Kidney (tissue), 14 donors: ENCODE results near the gene ING2. TPM values are rescaled to one million over a fixed set of nuclear protein-coding genes. Genes with fewer than 3 reads are reported as not detected.

Experiments
- DNase-seq, 5 donors: peaks; one replicate each; pipeline ENCODE4 v3.0.0-alpha.2; 2013 to 2020
- FAIRE-seq: peaks from 2 replicates; lab custom pipeline; 2012; peaks lifted over from hg19 to GRCh38; lab: Jason Lieb, UNC
- H3K27ac ChIP-seq, 2 donors: one replicate each; pipeline ENCODE4 v1.7.0; 2013; ENCODE audit warnings: low read depth in 2 of 2, low read length in 2 of 2, inconsistent platforms in 1 of 2
- H3K27me3 ChIP-seq: one replicate; pipeline ENCODE4 v1.7.1; 2013; ENCODE audit warnings: low read length, inconsistent platforms; ENCODE audit not compliant: control insufficient read depth, insufficient read depth
- H3K36me3 ChIP-seq, 3 donors: one replicate each; pipeline versions ENCODE4 v1.7.0 to v1.7.1; 2013; ENCODE audit warnings: low read length in 3 of 3, control low read depth in 1 of 3, inconsistent platforms in 1 of 3; ENCODE audit not compliant: insufficient read depth in 3 of 3, control insufficient read depth in 2 of 3
- H3K4me1 ChIP-seq, 3 donors: one replicate each; pipeline versions ENCODE4 v1.7.0 to v1.7.1; 2013; ENCODE audit warnings: low read length in 3 of 3, inconsistent platforms in 1 of 3, low read depth in 1 of 3; ENCODE audit not compliant: control insufficient read depth in 2 of 3, insufficient read depth in 2 of 3
- H3K4me3 ChIP-seq, 3 donors: one replicate each; pipeline versions ENCODE4 v1.7.0 to v1.8.1; 2013; ENCODE audit warnings: low read length in 3 of 3, control low read depth in 1 of 3, inconsistent platforms in 1 of 3
- H3K9ac ChIP-seq, 3 donors: one replicate each; pipeline versions ENCODE4 v1.7.0 to v1.7.1; 2013; ENCODE audit warnings: low read length in 3 of 3, control low read depth in 1 of 3, inconsistent platforms in 1 of 3
- H3K9me3 ChIP-seq, 3 donors: one replicate each; pipeline versions ENCODE4 v1.7.0 to v1.7.1; 2013; ENCODE audit warnings: low read length in 3 of 3, control low read depth in 1 of 3, inconsistent platforms in 1 of 3; ENCODE audit not compliant: control insufficient read depth in 2 of 3, insufficient read depth in 1 of 3
- intact Hi-C: fragments of 100-400 bp; cut with DNase I; formaldehyde crosslinking; loops from one replicate; pipeline ENCODE4 v1.11.1; 2022
- polyA plus RNA-seq: library from polyadenylated mRNA; stranded (reverse); fragments of 350-450 nt; fragmentation: Illumina TruSeq; extraction: RNeasy Lipid Tissue Mini Kit (QIAGEN cat#74804); gene quantifications from one replicate; pipeline ENCODE4 v1.2.3, GENCODE V29; 2014; ENCODE audit warnings: low read depth, low replicate concordance; ENCODE audit not compliant: insufficient read depth
- total RNA-seq: library from RNA; stranded (reverse); fragmentation: NEBNext Ultra II Directional; extraction: Animal tissue kit (Norgen Biotek cat#: 25700); gene quantifications from one replicate; pipeline ENCODE4 v1.2.1, GENCODE V29; 2021
- TF ChIP-seq, protein P1 (sequence below): IDR thresholded peaks from 3 replicates; pipeline ENCODE4 v1.5.1; 2012; ENCODE audit warnings: mild to moderate bottlenecking, moderate library complexity, borderline replicate concordance; ENCODE audit not compliant: insufficient read depth; ENCODE audit errors: extremely low read depth
- donor health status: control.
- donor health status: control.
- donor health status: control.
- donor health status: control.
- donor health status: control.
- donor health status: DM: yes; HTN: yes; CAD: no.
- donor health status: Normal renal cell carcinoma (clear cell type).

The ING2 gene
- total and polyA plus RNA-seq, 2 donors from 2014 or later, result 7.8 to 17.3 TPM

DNA sequence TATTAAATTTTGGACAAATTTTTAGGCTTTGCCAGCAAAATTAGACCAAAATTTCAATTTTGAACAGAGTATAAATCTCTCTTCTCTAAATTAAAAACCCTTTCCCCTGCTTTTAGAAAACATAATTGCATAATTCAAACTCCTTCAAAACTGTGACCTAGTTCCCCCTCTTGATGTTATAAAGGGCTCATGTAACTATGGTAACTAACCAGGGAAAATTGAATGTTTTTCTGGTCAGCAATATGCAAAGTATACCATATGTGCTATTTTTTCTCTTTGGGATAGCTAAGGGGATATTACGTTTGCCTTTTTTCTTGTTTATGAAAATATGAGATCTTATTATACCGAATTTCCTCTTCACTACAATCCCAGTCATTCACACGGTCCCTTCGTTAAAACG is 5.1 kb upstream of the ING2 start:
- FAIRE-seq (no peak), DNase-seq (no peak)
- Histone ChIP-seq H3K9me3 (no peaks in the 10 kb centered on the region), H3K27ac (no peak overlapping the region), H3K4me1 (peaks cover 0 to 2% (median 0%) of the 10 kb centered on the region in 3 donors), H3K4me3 (no peak overlapping the region), H3K36me3 (peaks cover 0 to 2% (median 0%) of the 10 kb centered on the region in 3 donors), H3K27me3 (no peaks in the 10 kb centered on the region), H3K9ac (no peak overlapping the region)
- intact Hi-C loops, result no loop called here
- TF ChIP-seq, protein P1, sequence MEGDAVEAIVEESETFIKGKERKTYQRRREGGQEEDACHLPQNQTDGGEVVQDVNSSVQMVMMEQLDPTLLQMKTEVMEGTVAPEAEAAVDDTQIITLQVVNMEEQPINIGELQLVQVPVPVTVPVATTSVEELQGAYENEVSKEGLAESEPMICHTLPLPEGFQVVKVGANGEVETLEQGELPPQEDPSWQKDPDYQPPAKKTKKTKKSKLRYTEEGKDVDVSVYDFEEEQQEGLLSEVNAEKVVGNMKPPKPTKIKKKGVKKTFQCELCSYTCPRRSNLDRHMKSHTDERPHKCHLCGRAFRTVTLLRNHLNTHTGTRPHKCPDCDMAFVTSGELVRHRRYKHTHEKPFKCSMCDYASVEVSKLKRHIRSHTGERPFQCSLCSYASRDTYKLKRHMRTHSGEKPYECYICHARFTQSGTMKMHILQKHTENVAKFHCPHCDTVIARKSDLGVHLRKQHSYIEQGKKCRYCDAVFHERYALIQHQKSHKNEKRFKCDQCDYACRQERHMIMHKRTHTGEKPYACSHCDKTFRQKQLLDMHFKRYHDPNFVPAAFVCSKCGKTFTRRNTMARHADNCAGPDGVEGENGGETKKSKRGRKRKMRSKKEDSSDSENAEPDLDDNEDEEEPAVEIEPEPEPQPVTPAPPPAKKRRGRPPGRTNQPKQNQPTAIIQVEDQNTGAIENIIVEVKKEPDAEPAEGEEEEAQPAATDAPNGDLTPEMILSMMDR, result no peak

- H3K9ac ChIP-seq, result peak overlapping the region; percentile 31 to 94 (median 66)
- H3K27me3 ChIP-seq, result no peaks in the 10 kb centered on the region
- H3K9me3 ChIP-seq, result no peaks in the 10 kb centered on the region
- intact Hi-C loops, result no loop called here
- H3K4me1 ChIP-seq, result peaks cover 0 to 2% (median 0%) of the 10 kb centered on the region in 3 donors
- peak overlapping the region; percentile 65 to 94 (median 73) for H3K4me3 ChIP-seq
- H3K27ac ChIP-seq, result peak overlapping the region; percentile 83 to 99
- FAIRE-seq, result no peak
- TF ChIP-seq, protein P1, result no peak
- no peaks in the 10 kb centered on the region for H3K36me3 ChIP-seq
- DNase-seq, result peak in 2 of 5 donors; percentile 6 to 73
Measured at GRCh38 chr4:183503497-183504063, 1.3 kb upstream of the ING2 start.

DNA sequence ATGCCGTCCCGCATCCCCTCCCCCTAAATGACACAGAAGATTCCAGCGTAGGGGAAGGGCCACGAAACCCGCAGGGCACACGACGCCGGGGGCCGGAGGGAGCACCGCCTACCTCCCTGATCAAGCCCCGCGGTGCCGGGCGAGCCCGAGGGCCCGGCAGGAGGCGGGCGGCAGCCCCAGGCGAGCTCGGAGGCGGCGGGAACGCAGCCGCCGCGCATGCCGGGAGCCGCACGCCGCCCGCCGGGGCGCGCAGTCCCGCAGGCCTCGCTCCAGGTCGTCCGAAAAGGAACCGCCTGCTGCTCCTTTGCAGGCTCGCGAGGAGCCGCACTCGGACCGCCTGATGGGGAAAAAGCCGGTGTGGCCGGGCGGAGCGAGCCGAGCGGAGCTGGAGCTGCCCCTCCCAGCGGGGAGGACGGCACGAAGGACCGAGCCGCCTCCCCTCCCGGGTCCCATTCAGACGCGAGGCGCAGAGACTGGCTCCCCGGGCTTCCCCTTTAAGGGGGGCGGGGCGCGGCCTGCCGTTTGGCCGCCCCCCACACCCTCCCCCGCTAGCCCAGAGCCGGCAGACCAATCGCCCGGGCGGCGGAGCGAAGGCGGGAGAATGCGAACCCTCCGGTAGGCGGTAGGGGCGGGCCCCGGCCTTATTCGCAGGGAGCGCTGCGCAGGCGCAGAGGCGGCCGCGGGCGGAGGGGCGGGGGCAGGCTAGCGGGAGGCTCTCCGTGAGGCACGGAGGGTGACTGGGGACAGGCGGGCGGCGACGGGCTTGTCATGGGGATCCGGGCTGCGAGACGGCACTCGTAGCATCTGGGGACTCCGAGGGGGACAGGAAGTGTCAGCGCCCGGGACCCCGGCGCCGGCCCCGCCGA is 561 bp upstream of the ING2 start:
- TF ChIP-seq, protein P1, result peak; percentile 25
- H3K36me3 ChIP-seq, result no peaks in the 10 kb centered on the region
- H3K9me3 ChIP-seq, result no peaks in the 10 kb centered on the region
- peaks cover 0 to 2% (median 0%) of the 10 kb centered on the region in 3 donors for H3K4me1 ChIP-seq
- peak overlapping the region; percentile 76 to 97 (median 94) for H3K4me3 ChIP-seq
- H3K9ac ChIP-seq, result peak overlapping the region; percentile 31 to 94 (median 66)
- peak; percentile 19 for FAIRE-seq
- H3K27me3 ChIP-seq, result no peaks in the 10 kb centered on the region
- peak; percentile 99 to 100 (median 99) for DNase-seq
- intact Hi-C loops, result no loop called here
- peak overlapping the region; percentile 99 for H3K27ac ChIP-seq
